ENCODE measurements around the gene ZBTB46.

The ZBTB46 gene

GRCh38 chr20:63766695-63767426 lies 64.2 kb downstream of the ZBTB46 start:
- no peak for DNase-seq (ENCODE audit: low read depth)

- DNase-seq (ENCODE audit: low read depth), result no peak
These were observed 65.2 kb downstream of the ZBTB46 start for GRCh38 chr20:63765902-63766301.

- DNase-seq (ENCODE audit: low read depth), result no peak
These were observed 65.8 kb downstream of the ZBTB46 start for GRCh38 chr20:63765082-63765873.

- no peak for DNase-seq (ENCODE audit: low read depth)
These were observed 71.6 kb downstream of the ZBTB46 start for GRCh38 chr20:63759377-63759901.

- no peak for DNase-seq (ENCODE audit: low read depth)
These were observed 72.9 kb downstream of the ZBTB46 start for GRCh38 chr20:63758152-63758551.

GRCh38 chr20:63756648-63756991 lies 74.4 kb downstream of the ZBTB46 start:
- no peak for DNase-seq (ENCODE audit: low read depth)

GRCh38 chr20:63755933-63756647 lies 75.0 kb downstream of the ZBTB46 start:
- DNase-seq (ENCODE audit: low read depth), result no peak

GRCh38 chr20:63754008-63754407 lies 77.1 kb downstream of the ZBTB46 start:
- DNase-seq (ENCODE audit: low read depth), result no peak

GRCh38 chr20:63753381-63753780 lies 77.7 kb downstream of the ZBTB46 start:
- DNase-seq (ENCODE audit: low read depth), result no peak

GRCh38 chr20:63752411-63753101 lies 78.5 kb downstream of the ZBTB46 start:
- DNase-seq (ENCODE audit: low read depth), result no peak

GRCh38 chr20:63751471-63752271 lies 79.4 kb downstream of the ZBTB46 start:
- DNase-seq (ENCODE audit: low read depth), result no peak

GRCh38 chr20:63750807-63751470 lies 80.1 kb downstream of the ZBTB46 start:
- no peak for DNase-seq (ENCODE audit: low read depth)

- no peak for DNase-seq (ENCODE audit: low read depth)
These were observed 81.2 kb downstream of the ZBTB46 start for GRCh38 chr20:63749597-63750508.

GRCh38 chr20:63748934-63749270 lies 82.2 kb downstream of the ZBTB46 start:
- no peak for DNase-seq (ENCODE audit: low read depth)

- no peak for DNase-seq (ENCODE audit: low read depth)
These were observed 82.8 kb downstream of the ZBTB46 start for GRCh38 chr20:63748070-63748933.

- no peak for DNase-seq (ENCODE audit: low read depth)
These were observed 83.4 kb downstream of the ZBTB46 start for GRCh38 chr20:63747622-63748069.

GRCh38 chr20:63746751-63747315 lies 84.2 kb downstream of the ZBTB46 start:
- no peak for DNase-seq (ENCODE audit: low read depth)
